Measurements from ENCODE around the gene FRAT2. TPM values are rescaled to one million over a fixed set of nuclear protein-coding genes. Genes with fewer than 3 reads are reported as not detected.
A peak's percentile ranks its signal among the peaks of the same experiment; 100 is the strongest.

Gene FRAT2
- total RNA-seq, 1 donor from 2014 or later: 7.4 TPM

- Mint-ChIP-seq H3K4me3 (ENCODE audit: unreplicated experiment) (no peak overlapping the region), H3K27ac (ENCODE audit: unreplicated experiment) (no peak overlapping the region), H3K36me3 (ENCODE audit: low read depth, unreplicated experiment) (no peaks in the 10 kb centered on the region), H3K27me3 (ENCODE audit: low read depth, unreplicated experiment) (peaks cover 3% of the 10 kb centered on the region), H3K4me1 (ENCODE audit: low read depth, unreplicated experiment) (peaks cover 9% of the 10 kb centered on the region), H3K9me3 (ENCODE audit: unreplicated experiment) (no peaks in the 10 kb centered on the region)
- Histone ChIP-seq H3K4me2 (ENCODE audit: low read length) (no peak overlapping the region), H4K20me1 (ENCODE audit: insufficient read depth, low read length) (no peaks in the 10 kb centered on the region), H3K9ac (ENCODE audit: low read length) (no peak overlapping the region), H3K79me2 (ENCODE audit: insufficient read depth, low read length) (no peaks in the 10 kb centered on the region), H3K27me3 (ENCODE audit: insufficient read depth, low read length) (no peaks in the 10 kb centered on the region), H3K9me3 (ENCODE audit: insufficient read depth, low read depth, low read length) (no peaks in the 10 kb centered on the region), H2AFZ (ENCODE audit: low read depth, low read length) (no peak overlapping the region), H3K4me3 (ENCODE audit: insufficient read depth, low read depth, low read length) (no peak overlapping the region), H3K36me3 (ENCODE audit: insufficient read depth, low read length) (no peaks in the 10 kb centered on the region), H3K27ac (ENCODE audit: low read depth, low read length) (no peak overlapping the region), H3K4me1 (ENCODE audit: insufficient read depth, low read length) (no peaks in the 10 kb centered on the region)
- DNase-seq (ENCODE audit: low read depth) (no peak), FAIRE-seq (no peak)
- TF ChIP-seq CTCF (IDR thresholded peaks at IDR 0.05; ENCODE audit: insufficient read depth, low read depth, low read length) (no peak), EZH2 (IDR thresholded peaks at IDR 0.05; ENCODE audit: insufficient read depth, low read length) (no peak)
Observed at GRCh38 chr10:97297556-97298222, 36.8 kb downstream of the FRAT2 start.

- no peak overlapping the region for H3K9ac ChIP-seq (ENCODE audit: low read length)
- TF ChIP-seq EZH2 (IDR thresholded peaks at IDR 0.05; ENCODE audit: insufficient read depth, low read length) (no peak), CTCF (IDR thresholded peaks at IDR 0.05; ENCODE audit: insufficient read depth, low read depth, low read length) (no peak)
- no peaks in the 10 kb centered on the region for H3K4me1 ChIP-seq (ENCODE audit: insufficient read depth, low read length)
- no peak for DNase-seq (ENCODE audit: low read depth)
- no peaks in the 10 kb centered on the region for H3K9me3 ChIP-seq (ENCODE audit: insufficient read depth, low read depth, low read length)
- no peak overlapping the region for H3K27ac ChIP-seq (ENCODE audit: low read depth, low read length)
- Mint-ChIP-seq H3K9me3 (ENCODE audit: unreplicated experiment) (no peaks in the 10 kb centered on the region), H3K27ac (ENCODE audit: unreplicated experiment) (peak overlapping the region; percentile 86), H3K4me3 (ENCODE audit: unreplicated experiment) (peak overlapping the region; percentile 89), H3K27me3 (ENCODE audit: low read depth, unreplicated experiment) (no peaks in the 10 kb centered on the region), H3K36me3 (ENCODE audit: low read depth, unreplicated experiment) (no peaks in the 10 kb centered on the region), H3K4me1 (ENCODE audit: low read depth, unreplicated experiment) (peaks cover 7% of the 10 kb centered on the region)
- H3K79me2 ChIP-seq (ENCODE audit: insufficient read depth, low read length): peaks cover 21% of the 10 kb centered on the region
- no peaks in the 10 kb centered on the region for H4K20me1 ChIP-seq (ENCODE audit: insufficient read depth, low read length)
- peak overlapping the region; percentile 66 for H3K4me2 ChIP-seq (ENCODE audit: low read length)
- H2AFZ ChIP-seq (ENCODE audit: low read depth, low read length): no peak overlapping the region
- no peaks in the 10 kb centered on the region for H3K36me3 ChIP-seq (ENCODE audit: insufficient read depth, low read length)
- H3K4me3 ChIP-seq (ENCODE audit: insufficient read depth, low read depth, low read length): peak overlapping the region; percentile 41
- H3K27me3 ChIP-seq (ENCODE audit: insufficient read depth, low read length): no peaks in the 10 kb centered on the region
- FAIRE-seq: no peak
Observed at GRCh38 chr10:97292862-97293198, 41.7 kb downstream of the FRAT2 start.

DNA sequence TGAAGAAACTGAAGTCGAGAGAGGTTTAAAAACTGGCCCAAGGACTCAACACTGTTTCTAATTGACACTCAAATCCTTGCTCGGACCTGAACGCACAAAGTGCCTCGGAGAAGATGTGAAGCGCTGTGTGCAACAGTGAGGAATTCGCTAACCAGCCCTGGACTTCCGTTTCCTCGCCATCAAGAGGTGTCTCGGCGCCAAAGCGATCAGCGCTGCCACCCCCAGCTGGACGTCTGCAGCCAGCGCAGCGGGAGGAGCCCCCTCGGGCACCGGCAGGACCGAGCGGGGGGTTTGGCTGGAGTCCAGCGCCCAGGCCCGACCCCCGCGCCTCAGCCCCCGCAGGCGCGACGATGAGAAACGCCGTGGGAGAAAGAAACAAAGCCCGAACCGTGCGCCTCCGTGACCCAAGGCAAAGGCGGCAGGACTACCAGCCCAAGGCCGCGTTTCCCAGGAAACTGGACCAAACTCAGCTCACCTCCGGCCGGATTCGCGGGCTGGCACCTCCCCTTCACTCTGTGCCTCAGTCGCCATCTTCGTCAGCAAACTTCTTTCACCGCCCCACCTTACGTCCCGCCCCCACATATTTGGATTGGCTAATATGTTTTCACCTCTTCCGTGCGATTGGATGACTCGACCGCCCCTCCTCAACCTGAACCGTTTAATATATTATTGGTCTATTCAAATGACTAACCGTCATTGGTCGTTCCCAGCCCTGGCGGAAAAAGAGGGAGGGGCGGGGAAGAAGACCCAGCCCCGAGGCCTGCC lies 42.2 kb downstream of the FRAT2 start, which contains the start of gene ARHGAP19:
ARHGAP19 (minus strand) TSS at position 541 of the 765 bp plus-strand sequence; CDS start at position 531, 10 bp downstream.
- peak within 1 kb of the TSS; percentile 88 for H3K4me2 ChIP-seq (ENCODE audit: low read length)
- H3K4me1 Mint-ChIP-seq (ENCODE audit: low read depth, unreplicated experiment): peaks cover 6% of the 10 kb centered on the region
- H3K27ac ChIP-seq (ENCODE audit: low read depth, low read length): peak within 1 kb of the TSS; percentile 91
- H3K36me3 ChIP-seq (ENCODE audit: insufficient read depth, low read length): no peaks in the 10 kb centered on the region
- DNase-seq (ENCODE audit: low read depth) (peak; percentile 96), FAIRE-seq (peak; percentile 70)
- peak within 1 kb of the TSS; percentile 86 for H3K27ac Mint-ChIP-seq (ENCODE audit: unreplicated experiment)
- peak within 1 kb of the TSS; percentile 89 for H3K4me3 Mint-ChIP-seq (ENCODE audit: unreplicated experiment)
- peak within 1 kb of the TSS; percentile 90 for H3K4me3 ChIP-seq (ENCODE audit: insufficient read depth, low read depth, low read length)
- no peaks in the 10 kb centered on the region for H3K27me3 ChIP-seq (ENCODE audit: insufficient read depth, low read length)
- no peaks in the 10 kb centered on the region for H4K20me1 ChIP-seq (ENCODE audit: insufficient read depth, low read length)
- H3K79me2 ChIP-seq (ENCODE audit: insufficient read depth, low read length): peaks cover 21% of the 10 kb centered on the region
- H3K9me3 ChIP-seq (ENCODE audit: insufficient read depth, low read depth, low read length): no peaks in the 10 kb centered on the region
- H3K4me1 ChIP-seq (ENCODE audit: insufficient read depth, low read length): no peaks in the 10 kb centered on the region
- peak within 1 kb of the TSS; percentile 91 for H2AFZ ChIP-seq (ENCODE audit: low read depth, low read length)
- no peaks in the 10 kb centered on the region for H3K27me3 Mint-ChIP-seq (ENCODE audit: low read depth, unreplicated experiment)
- H3K9ac ChIP-seq (ENCODE audit: low read length): peak within 1 kb of the TSS; percentile 88
- TF ChIP-seq EZH2 (IDR thresholded peaks at IDR 0.05; ENCODE audit: insufficient read depth, low read length) (no peak), CTCF (IDR thresholded peaks at IDR 0.05; ENCODE audit: insufficient read depth, low read depth, low read length) (no peak)
- no peaks in the 10 kb centered on the region for H3K36me3 Mint-ChIP-seq (ENCODE audit: low read depth, unreplicated experiment)
- H3K9me3 Mint-ChIP-seq (ENCODE audit: unreplicated experiment): no peaks in the 10 kb centered on the region
